Loucy (cell line): ENCODE data around the gene RNASE8.

Source experiments
- EZH2phosphoT487 ChIP-seq: fragments of 200-600 bp; IDR thresholded peaks from 2 replicates; pipeline ENCODE4 v1.6.1; 2018; ENCODE audit warnings: antibody characterized with exemption, mild to moderate bottlenecking, moderate library complexity, borderline replicate concordance
- TF ChIP-seq, protein P1 (sequence below): fragments of 200-600 bp; sonication (generic); conservative IDR thresholded peaks from 2 replicates; pipeline ENCODE4 v1.5.1; 2014; ENCODE audit warnings: mild to moderate bottlenecking, antibody characterized with exemption, low read length

DNA sequence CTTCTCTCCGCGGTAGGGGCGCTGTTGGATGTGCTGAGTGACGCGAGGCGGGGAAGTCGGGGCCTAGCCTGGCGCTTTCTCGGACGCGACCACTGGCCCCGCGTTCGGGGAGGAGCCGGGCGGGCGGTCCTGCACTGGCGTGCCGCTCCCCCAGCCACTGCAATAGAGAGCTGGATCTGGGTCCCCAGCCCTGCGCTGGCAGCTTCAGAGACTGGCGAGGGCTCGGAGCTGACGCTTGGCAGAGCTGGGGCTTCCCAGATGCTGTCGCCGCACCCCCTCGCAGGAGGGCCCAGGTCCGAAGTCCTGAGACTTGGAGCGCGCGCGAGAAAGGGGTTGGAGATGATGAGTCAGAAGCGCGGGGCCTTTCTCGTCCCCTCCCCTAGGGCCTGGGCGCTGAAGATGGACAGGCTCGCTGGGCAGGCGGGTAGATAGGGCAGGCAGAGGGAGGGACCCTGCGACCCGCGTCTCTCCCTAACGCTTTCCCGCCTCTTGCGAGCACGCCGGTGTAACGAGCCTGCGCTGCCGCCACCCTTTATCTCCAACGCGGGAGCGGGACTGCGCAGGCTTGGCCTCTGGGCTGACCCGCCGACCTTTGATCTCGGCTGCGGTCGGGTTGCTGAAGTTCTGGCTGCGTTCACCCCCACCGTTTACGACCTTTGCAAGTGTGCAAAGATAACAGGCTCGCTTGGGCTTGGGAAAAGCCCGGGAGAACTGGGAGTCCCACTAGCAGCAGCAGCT, 46.3 kb downstream of the RNASE8 start:
- TF ChIP-seq, protein P1, sequence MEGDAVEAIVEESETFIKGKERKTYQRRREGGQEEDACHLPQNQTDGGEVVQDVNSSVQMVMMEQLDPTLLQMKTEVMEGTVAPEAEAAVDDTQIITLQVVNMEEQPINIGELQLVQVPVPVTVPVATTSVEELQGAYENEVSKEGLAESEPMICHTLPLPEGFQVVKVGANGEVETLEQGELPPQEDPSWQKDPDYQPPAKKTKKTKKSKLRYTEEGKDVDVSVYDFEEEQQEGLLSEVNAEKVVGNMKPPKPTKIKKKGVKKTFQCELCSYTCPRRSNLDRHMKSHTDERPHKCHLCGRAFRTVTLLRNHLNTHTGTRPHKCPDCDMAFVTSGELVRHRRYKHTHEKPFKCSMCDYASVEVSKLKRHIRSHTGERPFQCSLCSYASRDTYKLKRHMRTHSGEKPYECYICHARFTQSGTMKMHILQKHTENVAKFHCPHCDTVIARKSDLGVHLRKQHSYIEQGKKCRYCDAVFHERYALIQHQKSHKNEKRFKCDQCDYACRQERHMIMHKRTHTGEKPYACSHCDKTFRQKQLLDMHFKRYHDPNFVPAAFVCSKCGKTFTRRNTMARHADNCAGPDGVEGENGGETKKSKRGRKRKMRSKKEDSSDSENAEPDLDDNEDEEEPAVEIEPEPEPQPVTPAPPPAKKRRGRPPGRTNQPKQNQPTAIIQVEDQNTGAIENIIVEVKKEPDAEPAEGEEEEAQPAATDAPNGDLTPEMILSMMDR, result peak; percentile 69; the same call in 1 of the 2 replicates
- no peak for TF ChIP-seq EZH2phosphoT487
